ENCODE results near the gene ACADSB. TPM values are rescaled to one million over a fixed set of nuclear protein-coding genes. Genes with fewer than 3 reads are reported as not detected.
A peak's percentile ranks its signal among the peaks of the same experiment; 100 is the strongest.

ACADSB gene
- total RNA-seq, 1 donor from 2014 or later = 3.2 TPM

DNA sequence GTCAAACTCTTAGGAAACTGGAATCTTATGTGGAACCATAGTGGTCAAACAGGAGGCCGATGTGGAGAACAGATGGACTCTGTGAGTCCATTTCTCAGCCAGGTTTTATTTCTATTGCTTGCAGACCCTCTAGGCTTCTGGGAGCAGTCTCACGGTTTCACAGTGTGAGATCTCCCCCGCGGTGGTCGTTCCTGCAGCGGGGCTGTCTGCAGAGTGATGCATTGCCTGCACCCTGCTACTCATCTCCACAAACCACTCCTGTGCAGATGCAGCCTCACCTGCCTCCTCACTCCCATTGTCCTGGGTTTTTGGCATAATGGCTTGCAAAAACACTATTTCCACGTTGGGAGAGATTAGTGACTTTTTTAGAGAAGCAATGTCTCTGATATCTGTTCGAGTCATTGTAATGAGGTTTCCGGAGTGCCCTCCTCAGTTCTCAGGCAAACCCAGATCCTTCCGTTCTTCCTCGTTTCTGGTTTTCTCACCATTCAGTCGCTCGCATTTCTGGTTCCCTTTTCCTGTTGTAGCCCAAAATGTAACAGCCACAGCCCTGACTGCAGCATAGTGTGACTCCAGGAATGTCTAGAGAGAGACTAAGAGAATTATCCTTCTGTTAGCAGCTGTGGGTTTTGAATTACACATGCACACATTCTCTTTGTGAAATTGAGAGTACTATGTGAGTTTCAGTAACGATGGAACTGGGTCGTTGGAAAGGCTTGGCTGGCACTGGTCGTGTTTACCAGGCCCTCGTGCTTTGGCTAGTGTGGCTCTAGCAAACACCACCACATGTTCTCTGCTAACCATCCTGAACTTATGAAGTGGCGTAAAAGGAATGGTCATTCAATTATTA, 30.2 kb downstream of the ACADSB start:
- no peak for DNase-seq (ENCODE audit: low read depth in 2 of 2)

DNA sequence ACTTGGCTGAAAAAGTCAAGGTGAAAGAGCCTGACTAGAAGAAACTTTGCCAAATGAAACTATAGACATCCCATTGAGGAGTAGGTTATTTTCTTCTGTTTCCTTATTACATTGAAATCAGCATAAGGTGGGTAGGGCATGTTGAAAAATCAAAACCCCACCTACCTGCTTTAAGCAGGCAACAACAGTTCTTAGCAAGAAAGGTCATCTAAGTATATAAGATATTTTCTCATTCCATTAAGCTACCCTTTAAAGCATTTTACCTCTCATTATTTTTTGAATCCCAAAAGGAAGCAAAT, 30.8 kb downstream of the ACADSB start:
- DNase-seq (ENCODE audit: low read depth in 2 of 2) = no peak

DNA sequence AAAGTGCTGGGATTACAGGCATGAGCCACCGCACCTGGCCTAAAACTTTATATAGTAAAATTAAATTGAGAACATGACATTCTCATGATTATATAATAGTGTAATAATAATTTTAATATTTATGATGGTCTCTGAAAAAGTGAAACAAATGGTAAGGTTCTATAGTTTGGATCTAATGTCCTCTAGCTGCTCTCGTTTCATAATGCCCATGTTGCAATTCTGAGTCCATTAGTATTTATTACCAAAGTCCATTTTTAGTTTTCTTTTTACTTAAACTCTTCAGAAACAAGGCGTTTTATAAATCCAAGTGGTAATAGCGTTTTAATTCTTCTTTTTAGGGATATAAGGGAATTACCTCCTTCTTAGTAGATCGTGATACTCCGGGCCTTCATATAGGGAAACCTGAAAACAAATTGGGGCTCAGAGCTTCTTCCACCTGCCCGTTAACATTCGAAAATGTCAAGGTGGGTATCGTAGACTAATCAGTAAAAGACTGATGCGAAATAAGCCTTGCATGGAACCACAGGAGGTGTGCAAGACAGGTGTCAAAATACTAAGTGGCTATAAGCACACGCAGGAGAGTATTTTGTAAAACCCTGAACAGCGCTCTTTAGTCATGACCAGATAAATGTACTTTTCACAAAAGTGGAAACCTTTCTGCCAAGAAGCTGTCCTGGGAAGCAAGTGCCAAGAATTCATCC, 34.1 kb downstream of the ACADSB start:
- no peak for DNase-seq (ENCODE audit: low read depth in 2 of 2)

DNA sequence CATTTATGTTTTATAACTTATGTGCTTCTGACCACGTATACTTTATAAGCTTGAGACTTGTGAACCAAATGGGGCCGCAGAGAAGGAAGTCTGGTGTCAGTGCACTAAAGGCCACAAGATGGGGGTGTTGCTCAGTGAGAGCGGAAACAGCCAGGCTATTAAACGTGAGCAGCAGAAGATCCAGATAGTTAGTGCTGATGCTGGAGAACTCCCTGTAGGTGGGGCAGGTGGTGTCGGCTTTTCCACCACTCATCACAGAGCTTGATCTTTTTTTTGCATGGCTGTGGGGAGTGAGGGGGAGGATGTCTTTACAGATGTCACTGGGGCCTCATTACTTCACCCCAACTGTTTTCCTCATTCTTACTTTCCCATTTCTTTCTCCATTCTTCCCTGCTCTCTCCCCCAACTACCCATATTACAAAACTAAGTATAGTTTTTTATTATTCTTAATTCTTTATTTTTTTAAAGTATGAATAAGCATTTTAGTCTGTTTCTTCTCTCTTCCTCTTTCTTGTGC, 34.7 kb downstream of the ACADSB start:
- DNase-seq (ENCODE audit: low read depth in 2 of 2) = peak; percentile 69 to 75

DNA sequence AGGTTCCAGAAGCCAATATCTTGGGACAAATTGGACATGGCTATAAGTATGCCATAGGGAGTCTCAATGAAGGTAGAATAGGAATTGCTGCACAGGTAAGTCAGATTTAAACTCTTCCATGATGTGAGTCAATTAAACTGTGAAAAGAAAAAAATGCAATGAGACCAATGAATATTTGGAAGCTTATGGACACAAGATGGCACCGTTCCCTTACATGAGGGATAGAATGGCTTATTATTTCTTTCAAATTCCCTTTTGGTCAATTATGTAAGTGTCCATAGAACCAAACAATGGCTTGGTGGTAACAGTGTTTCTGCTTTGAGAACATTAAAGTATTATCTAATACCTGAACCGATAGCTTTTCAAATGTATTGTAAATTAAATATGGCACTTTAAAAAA, 35.6 kb downstream of the ACADSB start:
- DNase-seq (ENCODE audit: low read depth in 2 of 2) = peak; percentile 7 to 18

DNA sequence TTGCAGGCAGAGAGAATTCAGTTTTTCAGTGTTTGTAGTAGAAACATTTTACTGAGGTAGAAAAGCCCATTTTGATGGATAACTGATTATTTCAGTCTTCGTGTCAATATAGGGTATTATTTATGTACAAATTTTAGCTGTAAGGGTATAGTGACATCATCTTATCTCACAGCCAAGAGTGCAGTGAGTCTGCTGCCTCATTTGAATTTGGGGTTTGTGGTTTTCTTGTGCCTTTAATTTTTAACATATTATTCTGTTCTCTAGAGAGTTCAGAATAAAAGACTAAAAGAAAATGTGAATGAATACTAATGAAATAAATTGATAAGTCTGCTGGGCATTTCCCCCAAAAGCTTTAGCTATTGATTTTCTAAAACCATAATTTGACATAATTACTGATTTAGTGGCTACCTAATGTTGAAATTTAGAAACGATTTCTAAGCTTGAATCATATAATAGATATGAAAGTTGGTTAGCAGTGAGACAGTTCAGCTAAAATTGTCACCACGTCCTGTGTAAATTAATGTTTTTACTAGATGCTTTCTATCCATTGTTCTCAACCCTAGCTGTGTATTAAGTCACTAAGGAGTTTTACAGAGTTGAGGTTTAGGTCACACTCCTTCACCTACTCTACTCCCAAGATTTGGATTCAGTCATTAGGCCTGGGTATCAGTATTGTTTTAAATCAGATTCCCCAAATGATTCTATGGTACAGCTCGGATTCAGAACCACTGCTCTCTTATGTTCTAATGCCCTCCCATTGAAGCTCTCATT, 37.3 kb downstream of the ACADSB start:
- DNase-seq (ENCODE audit: low read depth in 2 of 2) = no peak

DNA sequence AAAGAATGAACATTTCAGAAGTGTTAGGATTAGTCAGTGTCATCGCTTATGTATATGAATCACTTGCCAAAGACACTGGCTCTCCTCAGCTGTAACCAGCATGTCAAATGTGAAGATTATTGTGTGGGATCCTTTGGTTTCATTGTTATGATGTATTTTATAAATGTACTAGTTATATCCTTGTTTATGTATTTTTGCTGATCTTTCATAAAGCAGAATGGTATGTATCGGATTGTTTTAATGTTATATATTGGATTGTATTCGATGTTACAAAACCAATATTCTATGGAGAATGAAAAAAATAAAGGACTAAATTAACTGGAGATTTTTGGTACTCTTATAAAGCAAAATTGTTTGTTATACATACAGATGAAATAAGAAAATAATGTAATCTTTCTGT, 49.2 kb downstream of the ACADSB start:
- DNase-seq (ENCODE audit: low read depth in 2 of 2) = no peak

DNA sequence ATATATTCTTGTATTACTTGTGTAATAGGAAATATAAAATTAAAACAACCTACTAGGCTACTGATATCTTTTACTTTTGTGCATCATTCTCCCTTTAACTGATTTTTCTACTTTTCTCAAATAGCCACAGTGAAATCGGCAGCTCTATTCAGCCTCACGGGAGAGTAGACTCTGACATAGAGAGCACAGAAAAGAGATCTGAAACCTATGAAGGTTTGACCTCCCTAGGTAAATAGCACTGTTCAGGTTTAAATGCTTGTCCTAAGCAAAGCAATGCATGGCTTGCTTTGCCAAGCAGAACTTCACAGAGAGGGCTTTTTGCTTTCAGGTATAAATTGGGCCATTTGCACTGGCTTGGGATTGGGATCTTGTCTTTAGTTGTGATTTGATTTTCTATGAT, 53.1 kb downstream of the ACADSB start:
- DNase-seq (ENCODE audit: low read depth in 2 of 2) = no peak

DNA sequence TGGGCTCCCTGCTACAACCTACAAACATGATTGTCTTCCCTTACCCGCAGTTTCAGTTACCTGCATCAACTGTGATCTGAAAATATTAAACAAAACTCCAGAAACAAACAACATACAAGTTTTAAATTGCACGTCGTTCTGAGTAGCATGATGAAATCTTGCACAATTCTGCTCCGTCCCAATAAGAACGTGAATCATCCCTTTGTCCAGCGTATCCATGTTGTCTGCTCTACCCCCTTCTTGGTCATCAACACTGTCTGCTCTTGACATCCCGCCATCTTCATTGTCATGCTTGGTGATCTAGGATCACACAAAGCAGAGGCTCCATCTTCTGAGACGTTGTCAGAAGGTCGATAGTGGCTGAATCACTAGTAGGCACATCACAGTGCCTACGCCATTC, 53.9 kb downstream of the ACADSB start:
- no peak for DNase-seq (ENCODE audit: low read depth in 2 of 2)

DNA sequence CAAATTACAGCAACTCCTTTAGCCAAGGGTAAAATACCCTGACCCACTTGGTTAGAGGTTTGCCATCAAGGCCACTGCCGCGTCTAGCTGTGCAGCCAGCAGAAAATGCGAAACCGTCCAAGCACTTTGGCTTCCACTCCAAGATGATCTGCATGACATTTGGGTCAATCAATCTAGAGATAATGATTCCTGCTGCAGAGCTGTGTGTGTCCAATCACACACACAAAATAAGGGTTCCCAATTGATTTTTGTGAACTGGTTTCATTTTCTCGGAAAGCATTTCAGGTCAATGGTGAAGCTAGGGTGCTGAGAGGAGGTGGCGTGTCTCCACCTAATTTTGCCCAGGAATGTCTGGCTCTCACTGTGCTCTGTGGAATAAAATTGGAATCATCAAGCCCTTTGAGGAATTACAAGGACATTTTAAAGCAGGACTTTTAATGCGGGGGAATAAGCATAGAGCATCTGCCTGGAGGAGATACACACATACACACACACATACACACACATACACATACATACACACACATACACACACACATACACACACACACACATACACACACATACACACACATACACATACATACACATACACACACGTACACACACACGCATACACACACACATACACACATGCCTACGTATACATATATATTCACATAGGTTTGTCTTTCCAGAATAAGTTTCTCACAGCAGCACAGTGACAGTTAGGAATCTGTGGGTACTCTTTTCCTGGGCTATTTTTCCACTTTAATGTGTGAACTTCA, 59.5 kb downstream of the ACADSB start:
- DNase-seq (ENCODE audit: low read depth in 2 of 2) = no peak

DNA sequence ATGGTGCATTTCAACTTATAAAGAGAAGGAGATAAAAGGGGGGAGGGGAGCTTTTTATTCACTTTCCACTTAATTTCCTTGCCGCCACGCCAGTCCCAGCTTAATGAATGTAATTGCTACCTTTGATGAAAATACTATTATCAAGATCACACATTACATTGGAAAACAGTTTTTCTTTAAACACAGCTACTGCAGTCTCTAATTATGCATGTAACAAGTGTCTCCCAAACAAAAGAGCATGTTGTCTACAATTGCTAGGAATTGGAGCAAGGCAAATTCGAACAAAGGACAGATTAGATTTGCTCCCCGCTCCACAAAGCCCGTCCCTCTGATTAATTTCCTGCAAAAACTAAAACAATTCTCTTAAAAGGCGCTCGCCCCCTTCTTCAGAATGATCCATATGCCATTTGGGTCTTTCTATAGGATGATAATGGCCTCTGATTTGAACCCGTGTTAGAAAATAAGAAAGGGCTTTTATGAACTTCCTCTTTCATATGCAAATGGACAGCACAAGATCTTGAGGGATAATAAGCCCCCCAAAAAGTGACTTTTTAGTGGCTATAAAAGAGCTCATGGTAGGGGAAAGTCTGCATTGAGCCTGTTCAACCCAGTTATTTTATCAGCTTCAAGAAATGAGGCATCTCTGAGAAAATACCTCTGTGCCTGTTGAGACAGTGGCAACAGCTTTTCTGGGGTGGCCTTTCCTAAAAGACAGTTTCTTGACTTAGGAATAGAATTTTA, 60.6 kb downstream of the ACADSB start:
- no peak for DNase-seq (ENCODE audit: low read depth in 2 of 2)

DNA sequence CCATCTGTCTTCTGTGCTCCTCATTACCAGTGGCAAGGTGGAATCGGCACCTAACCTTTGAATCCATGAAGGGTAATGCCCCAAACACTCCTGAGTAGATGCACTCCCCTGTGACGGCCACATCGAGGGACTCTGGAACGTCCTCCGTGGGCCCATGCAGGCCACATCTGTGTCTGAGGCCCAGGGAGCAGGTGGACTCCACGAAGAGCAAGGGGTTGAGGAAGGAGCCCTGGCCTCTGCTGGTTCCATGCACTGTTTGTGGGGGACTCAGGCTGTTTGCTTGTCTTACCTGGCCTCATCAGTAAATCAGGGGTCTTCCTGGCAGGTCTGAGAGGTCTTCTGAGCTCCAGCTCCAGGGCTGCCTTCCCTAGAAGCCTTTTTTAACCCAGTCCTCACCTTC, 64.4 kb downstream of the ACADSB start:
- no peak for DNase-seq (ENCODE audit: low read depth in 2 of 2)

DNA sequence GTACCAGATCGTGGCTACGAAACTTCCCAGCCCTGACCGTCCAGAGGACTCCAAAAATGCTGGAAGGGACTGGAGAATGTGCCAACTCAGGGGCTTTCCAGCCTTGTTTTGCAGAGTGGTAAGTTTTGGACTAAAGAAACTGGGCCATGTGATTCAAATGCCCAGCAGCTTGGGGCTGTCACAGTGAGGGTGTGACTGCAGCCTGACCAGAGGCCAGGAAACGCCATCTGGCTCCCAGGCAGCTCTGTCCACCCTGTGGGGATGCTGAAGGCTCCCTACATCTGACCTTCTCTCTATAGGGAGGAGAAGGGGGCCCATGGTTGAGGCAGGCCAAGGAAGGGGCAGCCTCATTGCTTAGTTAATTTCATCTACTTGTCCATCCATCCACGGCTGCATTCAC, 65.4 kb downstream of the ACADSB start:
- no peak for DNase-seq (ENCODE audit: low read depth in 2 of 2)

DNA sequence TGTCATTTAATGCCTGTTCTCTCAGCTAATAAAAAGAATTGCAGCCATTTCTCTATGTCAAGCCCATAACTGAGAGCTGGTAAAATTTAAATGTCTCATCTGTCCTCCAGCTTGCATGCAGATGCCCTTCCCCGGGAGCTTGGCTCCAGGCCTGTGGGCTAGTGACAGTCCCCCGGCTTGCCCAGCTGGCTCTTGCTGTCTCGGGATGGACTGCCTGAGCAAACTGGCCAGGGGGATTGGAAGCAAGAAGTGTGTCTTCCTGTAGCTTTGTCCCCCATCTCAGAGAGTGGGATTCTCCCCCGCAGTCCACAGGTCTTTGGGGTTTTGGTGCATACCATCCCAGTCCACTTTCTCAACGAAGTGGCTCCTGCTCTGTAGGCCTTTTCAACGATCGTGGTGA, 73.1 kb downstream of the ACADSB start:
- no peak for DNase-seq (ENCODE audit: low read depth in 2 of 2)

DNA sequence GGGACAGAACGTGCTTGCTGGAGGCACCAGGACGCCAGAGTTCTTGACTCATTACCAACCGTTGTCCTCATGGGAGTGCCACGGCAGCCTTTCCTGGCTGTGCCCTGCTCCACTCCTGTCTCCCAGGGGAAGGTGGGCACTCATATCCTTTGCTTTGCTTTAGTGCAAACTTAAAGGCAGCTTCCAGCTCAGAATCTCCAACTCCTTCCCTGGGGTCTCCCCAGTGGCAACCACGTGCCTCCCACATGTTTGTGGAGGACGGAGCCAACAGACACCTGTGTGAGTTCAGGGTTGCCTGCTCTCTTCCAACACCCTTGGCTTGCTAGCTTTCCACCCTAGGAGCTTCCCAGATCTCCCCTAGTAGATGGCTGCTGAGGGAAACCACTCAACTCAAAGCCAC, 75.0 kb downstream of the ACADSB start:
- DNase-seq (ENCODE audit: low read depth in 2 of 2) = no peak

DNA sequence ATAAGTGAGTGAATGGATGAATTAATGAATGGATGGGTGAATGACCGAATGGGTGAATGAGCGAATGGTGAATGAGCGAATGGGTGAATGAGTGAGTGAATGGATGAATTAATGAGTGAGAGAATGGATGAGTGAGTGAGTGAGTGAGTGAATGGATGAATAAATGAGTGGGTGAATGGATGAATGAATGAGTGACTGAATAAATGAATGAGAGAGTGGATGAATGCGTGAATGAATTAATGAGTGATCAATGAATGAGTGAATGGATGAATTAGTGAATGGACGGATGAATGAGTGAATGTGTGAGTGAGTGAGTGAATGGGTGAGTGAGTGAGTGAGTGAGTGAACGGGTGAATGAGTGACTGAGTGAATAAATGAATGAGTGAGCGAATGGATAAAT, 77.5 kb downstream of the ACADSB start:
- DNase-seq (ENCODE audit: low read depth in 2 of 2) = no peak

DNA sequence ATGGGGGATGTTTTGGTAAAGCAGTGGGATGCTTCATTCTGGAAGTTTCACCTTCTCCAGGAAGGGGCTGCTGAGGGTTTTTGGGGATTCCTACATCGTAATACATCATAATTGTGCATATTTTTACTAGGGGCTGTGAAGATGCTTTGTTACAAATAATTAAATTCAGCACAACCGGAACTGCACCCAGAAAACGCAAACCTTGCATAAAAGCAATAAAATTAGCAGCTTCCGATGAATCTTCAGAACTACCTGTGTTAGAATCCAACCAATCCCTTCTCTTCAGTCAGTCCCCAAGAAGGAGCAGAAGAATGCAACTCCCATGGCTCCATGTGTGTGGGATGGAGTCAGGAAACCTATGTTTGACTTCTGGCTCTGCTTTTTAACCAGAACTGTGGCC, 78.5 kb downstream of the ACADSB start:
- no peak for DNase-seq (ENCODE audit: low read depth in 2 of 2)

DNA sequence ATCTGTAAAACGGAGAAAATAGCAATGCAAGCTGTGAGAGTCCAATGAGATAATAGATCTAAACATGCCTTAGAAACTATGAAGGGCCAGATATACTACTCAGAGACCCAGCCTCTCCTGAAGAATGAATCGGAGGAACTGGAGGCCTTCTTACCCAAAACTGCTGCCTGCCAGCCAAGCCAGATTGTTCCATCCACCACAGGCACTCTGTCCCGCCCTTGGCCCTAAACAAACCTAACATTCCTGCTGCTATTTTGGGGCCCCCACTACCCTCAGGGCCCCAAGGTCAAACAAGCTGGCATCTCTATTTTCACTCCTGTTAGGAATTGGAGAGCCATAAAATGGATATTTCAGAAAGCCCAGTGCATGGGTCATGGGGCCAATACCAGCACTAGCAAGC, 79.0 kb downstream of the ACADSB start:
- DNase-seq (ENCODE audit: low read depth in 2 of 2) = no peak

DNA sequence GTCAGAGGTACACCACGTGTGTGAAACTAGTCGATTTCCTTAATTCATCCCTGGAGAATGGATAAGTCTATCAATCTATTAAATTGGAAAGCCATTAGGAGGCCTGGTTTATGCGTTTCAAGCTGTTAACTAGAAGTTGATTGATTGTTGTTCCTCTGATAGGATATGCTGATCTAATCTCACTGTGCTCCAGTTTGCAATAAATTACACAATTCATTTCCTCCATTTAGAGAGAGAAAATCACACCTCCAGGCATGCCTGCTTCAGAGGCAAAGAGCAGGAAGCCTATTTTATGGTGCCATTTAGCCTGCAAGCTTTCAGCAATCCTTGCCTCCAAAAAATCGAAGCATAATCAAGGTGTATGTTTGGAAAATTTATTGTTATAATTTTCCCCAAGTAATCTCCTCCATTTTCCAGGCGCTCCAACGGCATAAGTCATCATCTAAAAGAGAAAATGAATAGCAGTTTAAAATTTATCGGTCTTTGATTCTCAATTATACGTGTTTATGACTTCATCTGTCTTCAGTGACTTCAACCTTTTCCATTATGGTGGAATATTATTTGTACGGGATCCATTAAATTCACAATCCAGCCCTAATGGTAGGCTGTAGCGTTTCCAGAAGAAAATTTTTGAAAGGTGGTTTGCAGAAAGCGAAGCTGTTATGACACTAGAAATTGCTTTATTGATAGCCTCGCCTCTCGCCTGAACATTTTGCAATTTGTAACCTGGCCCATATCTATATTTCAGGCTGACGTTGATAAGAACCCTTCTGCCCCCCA, 84.0 kb downstream of the ACADSB start:
- DNase-seq (ENCODE audit: low read depth in 2 of 2) = no peak

DNA sequence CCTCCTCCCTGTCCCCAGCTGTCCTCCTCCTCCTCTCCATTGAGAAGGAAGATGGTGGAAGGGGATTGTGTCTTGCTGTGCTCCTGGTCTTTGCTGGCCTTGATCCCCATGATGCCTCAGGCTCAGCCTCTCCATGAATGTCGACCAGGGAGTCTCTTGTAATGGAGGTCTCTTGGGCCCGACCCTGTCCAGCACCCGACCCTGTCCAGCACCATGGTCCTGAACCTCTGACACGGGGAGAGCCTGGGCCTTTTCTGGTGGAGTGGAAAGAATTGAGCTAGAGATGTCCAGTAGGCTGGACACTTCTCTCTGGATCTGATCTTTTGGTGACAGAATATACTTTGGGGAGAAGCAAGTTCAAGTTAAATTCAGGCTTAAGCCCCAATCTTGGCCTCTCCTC, 84.7 kb downstream of the ACADSB start:
- DNase-seq (ENCODE audit: low read depth in 2 of 2) = no peak

Measured in lung microvascular endothelial cell (primary cell).